ENCODE measurements around the gene HOXA6. TPM values are rescaled to one million over a fixed set of nuclear protein-coding genes. Genes with fewer than 3 reads are reported as not detected.

The HOXA6 gene
- total RNA-seq, 1 experiment from 2014 or later: 3.3 TPM

GRCh38 chr7:27124902-27125689 lies 22.5 kb downstream of the HOXA6 start:
- Histone ChIP-seq H3K36me3 (ENCODE audit: control insufficient read depth, insufficient read depth, low read length) (no peaks in the 10 kb centered on the region), H3K4me1 (ENCODE audit: control insufficient read depth, insufficient read depth, low read length) (peaks cover 70% of the 10 kb centered on the region), H3K27ac (ENCODE audit: low read length) (peak overlapping the region; percentile 99), H3K4me3 (ENCODE audit: low read depth in 2 of 2, low read length in 2 of 2) (no peak overlapping the region), H3K27me3 (ENCODE audit: control insufficient read depth, insufficient read depth, low read length) (no peaks in the 10 kb centered on the region), H3K9me3 (ENCODE audit: control insufficient read depth, insufficient read depth, low read depth, low read length) (no peaks in the 10 kb centered on the region)
- BruUV-seq (replicated peaks): no TSS peak
- TF ChIP-seq POLR2AphosphoS5 (IDR thresholded peaks at IDR 0.05; ENCODE audit: low read depth, low read length): no peak
- TF ChIP-seq SIN3A (IDR thresholded peaks at IDR 0.05; ENCODE audit: borderline replicate concordance, insufficient read depth, low read depth, low read length): no peak
- no peak for TF ChIP-seq TCF7L2 (IDR thresholded peaks at IDR 0.05; ENCODE audit: low read depth, low read length)
- no peak for TF ChIP-seq CTCF (IDR thresholded peaks at IDR 0.05)
- no peak for TF ChIP-seq REST (IDR thresholded peaks at IDR 0.05; ENCODE audit: insufficient read depth in 1 of 2, low read depth in 2 of 2, low read length in 1 of 2)
- no peak for DNase-seq (ENCODE audit: low read depth, low spot score)
- intact Hi-C loops (cut with micrococcal nuclease; ENCODE audit: unreplicated experiment) (no loop called here), in situ Hi-C loops (cut with HindIII; ENCODE audit: low pct_unique_long_range_greater_than_20kb, low sequenced_read_pairs) (no loop called here)
- CTCF ChIA-PET: no interaction called here
- ATAC-seq: no peak
- POLR2A ChIA-PET: no interaction called here

GRCh38 chr7:27124096-27124901 lies 23.3 kb downstream of the HOXA6 start:
- DNase-seq (ENCODE audit: low read depth, low spot score): no peak

More at GRCh38 chr7:27124096-27124901, 23.3 kb downstream of the HOXA6 start:
- ChIA-PET CTCF (no interaction called here), POLR2A (no interaction called here)
- Histone ChIP-seq H3K27me3 (ENCODE audit: control insufficient read depth, insufficient read depth, low read length) (no peaks in the 10 kb centered on the region), H3K9me3 (ENCODE audit: control insufficient read depth, insufficient read depth, low read depth, low read length) (no peaks in the 10 kb centered on the region), H3K4me3 (ENCODE audit: low read depth in 2 of 2, low read length in 2 of 2) (no peak overlapping the region), H3K36me3 (ENCODE audit: control insufficient read depth, insufficient read depth, low read length) (no peaks in the 10 kb centered on the region), H3K27ac (ENCODE audit: low read length) (peak overlapping the region; percentile 99), H3K4me1 (ENCODE audit: control insufficient read depth, insufficient read depth, low read length) (peaks cover 78% of the 10 kb centered on the region)
- in situ Hi-C loops (cut with HindIII; ENCODE audit: low pct_unique_long_range_greater_than_20kb, low sequenced_read_pairs) (no loop called here), intact Hi-C loops (cut with micrococcal nuclease; ENCODE audit: unreplicated experiment) (no loop called here)
- TF ChIP-seq REST (IDR thresholded peaks at IDR 0.05; ENCODE audit: insufficient read depth in 1 of 2, low read depth in 2 of 2, low read length in 1 of 2): no peak
- no peak for TF ChIP-seq SIN3A (IDR thresholded peaks at IDR 0.05; ENCODE audit: borderline replicate concordance, insufficient read depth, low read depth, low read length)
- no peak for TF ChIP-seq CTCF (IDR thresholded peaks at IDR 0.05)
- TF ChIP-seq TCF7L2 (IDR thresholded peaks at IDR 0.05; ENCODE audit: low read depth, low read length): no peak
- TF ChIP-seq POLR2AphosphoS5 (IDR thresholded peaks at IDR 0.05; ENCODE audit: low read depth, low read length): no peak
- no peak for ATAC-seq
- no TSS peak for BruUV-seq (replicated peaks)

Data from Panc1 (cell line).